Coronary artery (tissue), 2 donors: ENCODE measurements around the gene CXCR3.

Experiments
- DNase-seq: peaks from one replicate; pipeline ENCODE4 v3.0.0-alpha.2; 2017; ENCODE audit warnings: low spot score
- H3K27ac ChIP-seq, 2 donors: fragments of 200-600 bp; sonication (generic); one replicate each; pipeline ENCODE4 v1.5.1; 2016 to 2019
- H3K4me3 ChIP-seq: fragments of 200-600 bp; sonication (generic); 2 replicates; pipeline ENCODE4 v1.5.1; 2016; ENCODE audit warnings: mild to moderate bottlenecking, moderate library complexity
- CTCF ChIP-seq: fragments of 200-600 bp; sonication (generic); IDR thresholded peaks from one replicate; pipeline ENCODE4 v1.5.1; 2019; ENCODE audit warnings: antibody characterized with exemption

Gene CXCR3

GRCh38 chrX:71634366-71634765 is 16.1 kb upstream of the CXCR3 start:
- DNase-seq: no peak
- no peak for TF ChIP-seq CTCF
- H3K27ac ChIP-seq: no peak overlapping the region
- no peak overlapping the region for H3K4me3 ChIP-seq

DNA sequence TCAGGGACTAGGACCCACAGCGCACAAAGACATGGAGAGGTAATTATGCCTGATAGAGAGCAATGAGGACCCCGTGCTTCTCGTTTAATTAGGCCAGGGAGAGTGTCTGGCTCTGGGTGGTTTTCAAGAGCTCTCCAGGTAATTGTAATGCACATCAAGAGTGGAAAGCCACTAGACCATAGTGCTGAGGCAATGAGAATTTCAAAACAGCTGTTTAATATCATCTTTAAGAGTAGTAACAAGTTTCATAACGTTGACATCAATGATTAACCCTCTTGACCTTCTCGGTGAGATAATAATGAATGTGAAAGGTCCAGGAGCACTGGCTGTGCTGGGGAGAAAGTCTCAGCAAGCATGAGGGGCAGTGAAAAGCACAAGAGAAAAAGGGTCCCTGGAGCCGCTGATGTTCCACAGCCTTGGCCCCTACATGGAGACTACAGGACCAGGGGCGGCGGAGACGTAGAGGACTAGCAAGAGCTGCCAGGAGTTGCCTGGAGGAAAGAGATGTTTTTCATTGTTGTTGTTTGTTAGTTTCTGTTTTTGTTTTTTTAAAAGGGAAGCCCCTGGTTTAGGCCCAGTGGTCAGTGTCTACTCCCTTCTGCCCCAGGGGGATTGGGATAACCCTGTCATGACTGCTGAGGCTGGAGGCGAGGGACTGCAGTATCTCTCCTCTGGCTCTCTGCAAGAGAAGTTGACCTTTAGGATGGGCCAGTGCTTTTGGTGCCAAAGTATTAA is 14.8 kb upstream of the CXCR3 start:
- Histone ChIP-seq H3K27ac (no peak overlapping the region), H3K4me3 (no peak overlapping the region)
- no peak for TF ChIP-seq CTCF
- no peak for DNase-seq

DNA sequence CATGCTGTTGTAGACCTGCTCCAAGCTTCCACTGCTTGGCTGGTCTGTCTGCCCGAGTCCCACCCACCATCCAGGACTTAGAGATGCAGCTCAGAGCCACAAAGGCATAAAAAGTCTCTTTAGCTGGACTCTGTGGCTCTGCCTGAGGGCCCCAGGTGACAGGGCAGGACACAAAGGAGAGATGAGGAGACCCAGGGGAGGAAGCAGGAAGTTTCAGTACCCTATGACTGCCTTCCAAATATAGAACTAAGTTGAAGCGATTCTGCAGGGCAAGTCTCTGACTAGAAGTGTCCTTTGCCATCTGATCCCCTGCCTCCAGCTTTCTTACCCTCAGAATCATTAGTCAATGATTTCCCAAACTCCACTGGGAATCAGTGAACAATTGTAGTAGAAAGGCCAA is 11.2 kb upstream of the CXCR3 start:
- Histone ChIP-seq H3K27ac (no peak overlapping the region), H3K4me3 (no peak overlapping the region)
- no peak for TF ChIP-seq CTCF
- DNase-seq: no peak

DNA sequence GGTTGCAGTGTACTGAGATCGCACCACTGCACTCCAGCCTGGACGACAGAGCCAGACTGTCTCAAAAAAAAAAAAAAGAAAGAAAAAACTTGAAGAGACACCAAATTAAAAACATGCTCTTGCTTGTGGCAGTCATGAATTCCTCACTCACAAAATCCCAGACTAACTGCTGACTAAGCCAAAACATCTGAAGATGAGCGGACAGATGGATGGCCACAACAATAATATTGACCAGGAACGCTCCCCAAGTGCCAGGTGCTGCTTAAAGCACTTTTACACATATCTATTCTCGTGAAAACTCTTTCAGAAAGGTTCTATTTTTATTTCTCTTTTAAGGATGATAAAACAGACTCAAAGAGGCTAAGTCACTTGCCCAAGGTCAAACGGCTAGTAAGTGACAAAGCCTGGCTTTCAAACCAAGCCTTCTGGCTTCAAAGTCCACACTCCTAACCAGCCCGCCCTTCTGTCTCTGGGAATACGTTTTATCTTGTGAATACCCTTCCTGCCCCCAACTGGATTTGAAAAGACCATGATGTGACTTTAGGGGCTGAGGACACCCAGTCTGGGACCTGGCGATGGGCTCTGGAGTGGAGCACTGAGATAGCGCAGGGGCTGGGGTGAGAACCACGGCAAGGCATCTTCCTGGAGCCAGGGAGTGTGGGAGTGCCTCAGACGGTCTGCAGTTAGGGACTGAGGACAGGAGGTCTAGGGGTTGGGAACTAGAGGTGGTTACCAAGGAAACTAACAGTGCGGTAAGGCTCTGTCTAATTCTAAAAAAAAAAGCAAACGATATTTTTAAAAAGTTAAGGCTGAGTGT is 9.5 kb upstream of the CXCR3 start:
- DNase-seq: no peak
- TF ChIP-seq CTCF: no peak
- H3K27ac ChIP-seq: no peak overlapping the region
- H3K4me3 ChIP-seq: no peak overlapping the region

DNA sequence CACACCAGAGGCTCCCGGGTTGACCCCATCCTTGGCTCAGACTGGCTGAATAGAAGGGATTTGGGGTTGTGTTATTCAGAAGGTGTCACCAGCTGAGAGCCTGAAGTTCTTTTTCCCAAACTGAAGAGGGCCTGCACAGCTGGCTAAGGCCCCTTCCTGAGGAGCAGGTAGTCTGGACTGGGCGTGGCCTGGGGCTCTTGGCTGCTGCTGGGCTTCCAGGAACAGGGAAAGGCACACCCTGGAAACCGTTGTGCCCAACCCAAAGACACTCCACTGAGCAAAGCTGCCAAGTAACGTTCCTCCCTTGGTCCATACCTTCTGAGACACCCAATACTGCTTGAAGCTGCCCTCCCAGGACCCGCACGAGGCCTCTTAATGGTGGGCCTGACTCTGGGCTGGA is 8.3 kb upstream of the CXCR3 start:
- DNase-seq: no peak
- no peak for TF ChIP-seq CTCF
- Histone ChIP-seq H3K4me3 (no peak overlapping the region), H3K27ac (no peak overlapping the region)

- Histone ChIP-seq H3K27ac (no peak overlapping the region), H3K4me3 (no peak overlapping the region)
- TF ChIP-seq CTCF: no peak
- no peak for DNase-seq
These were observed 7.2 kb upstream of the CXCR3 start for GRCh38 chrX:71625471-71625870.

DNA sequence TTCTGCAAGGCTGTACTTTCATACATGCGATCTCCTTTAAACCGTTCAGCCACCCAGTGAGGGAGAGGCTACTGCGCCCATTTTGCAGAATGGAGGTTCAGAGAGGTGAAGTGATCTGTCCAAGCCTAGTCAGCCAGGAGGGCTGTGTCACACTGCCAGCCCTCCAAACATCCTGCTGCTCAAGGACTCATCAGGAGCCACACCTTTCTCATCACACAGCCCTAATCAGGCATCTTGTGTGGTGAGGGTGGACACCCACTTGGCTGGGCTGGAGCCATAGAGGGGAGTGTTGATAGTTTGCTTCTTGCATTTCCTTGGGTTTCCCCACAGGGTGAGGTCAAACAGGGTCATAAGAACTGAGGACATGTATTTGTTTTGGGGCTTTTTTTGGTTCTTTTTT is 5.4 kb upstream of the CXCR3 start:
- no peak for TF ChIP-seq CTCF
- no peak overlapping the region for H3K4me3 ChIP-seq
- peak overlapping the region in 1 of 2 donors; percentile 61 for H3K27ac ChIP-seq
- DNase-seq: no peak
